GM19193 (cell line): ENCODE measurements around the gene CXCL6.

Source experiments
- POLR2A ChIP-seq: IDR thresholded peaks from 4 replicates; pipeline ENCODE4 v1.6.1; 2011; ENCODE audit not compliant: insufficient read depth, insufficient read length; ENCODE audit errors: extremely low read depth

The CXCL6 gene

DNA sequence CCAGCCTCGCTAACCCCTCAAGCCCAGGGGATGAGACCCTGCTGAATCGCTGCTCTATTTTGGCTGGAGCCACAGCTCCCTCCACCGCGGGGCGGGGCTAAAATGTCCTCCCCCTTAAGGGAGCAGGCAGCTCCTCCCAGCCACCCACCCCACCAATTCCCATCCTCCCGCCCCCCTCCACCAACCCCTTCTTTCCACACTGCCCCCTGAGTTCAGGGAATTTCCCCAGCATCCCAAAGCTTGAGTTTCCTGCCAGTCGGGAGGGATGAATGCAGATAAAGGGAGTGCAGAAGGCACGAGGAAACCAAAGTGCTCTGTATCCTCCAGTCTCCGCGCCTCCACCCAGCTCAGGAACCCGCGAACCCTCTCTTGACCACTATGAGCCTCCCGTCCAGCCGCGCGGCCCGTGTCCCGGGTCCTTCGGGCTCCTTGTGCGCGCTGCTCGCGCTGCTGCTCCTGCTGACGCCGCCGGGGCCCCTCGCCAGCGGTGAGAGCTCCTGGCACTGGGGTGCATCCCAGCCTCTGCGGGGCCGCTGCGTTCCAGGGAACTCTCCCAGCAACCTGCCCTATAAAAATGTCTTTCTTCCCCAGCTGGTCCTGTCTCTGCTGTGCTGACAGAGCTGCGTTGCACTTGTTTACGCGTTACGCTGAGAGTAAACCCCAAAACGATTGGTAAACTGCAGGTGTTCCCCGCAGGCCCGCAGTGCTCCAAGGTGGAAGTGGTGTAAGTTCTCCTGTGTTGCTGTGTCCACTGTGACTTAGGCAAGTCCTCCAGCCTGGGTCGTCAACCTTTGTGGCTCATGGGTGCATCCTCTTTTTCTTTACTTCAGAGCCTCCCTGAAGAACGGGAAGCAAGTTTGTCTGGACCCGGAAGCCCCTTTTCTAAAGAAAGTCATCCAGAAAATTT is at the start of gene CXCL6:
TSS of gene CXCL6 (plus strand) at position 306 of the 907 bp plus-strand sequence. CDS start at position 379, 73 bp downstream.
- no peak for TF ChIP-seq POLR2A

DNA sequence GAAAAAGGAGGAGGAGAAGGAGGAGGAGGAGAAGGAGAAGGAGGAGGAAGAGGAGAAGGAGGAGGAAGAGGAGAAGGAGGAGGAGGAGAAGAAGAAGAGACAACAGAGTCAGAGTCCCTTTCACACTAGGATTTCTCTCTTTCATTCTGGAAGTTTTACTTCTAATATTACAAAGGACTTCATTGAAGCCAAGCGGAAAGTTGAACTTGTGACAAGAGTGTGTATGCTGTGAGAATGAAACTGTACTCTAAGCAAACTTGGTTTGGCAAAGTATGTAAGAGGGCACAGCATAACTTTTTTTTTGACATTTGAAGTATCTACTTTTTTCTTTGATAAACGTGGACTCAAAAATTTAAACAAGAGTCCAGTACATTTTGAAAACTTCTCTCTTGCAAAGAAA is 48.1 kb upstream of the CXCL6 start:
- TF ChIP-seq POLR2A = no peak

DNA sequence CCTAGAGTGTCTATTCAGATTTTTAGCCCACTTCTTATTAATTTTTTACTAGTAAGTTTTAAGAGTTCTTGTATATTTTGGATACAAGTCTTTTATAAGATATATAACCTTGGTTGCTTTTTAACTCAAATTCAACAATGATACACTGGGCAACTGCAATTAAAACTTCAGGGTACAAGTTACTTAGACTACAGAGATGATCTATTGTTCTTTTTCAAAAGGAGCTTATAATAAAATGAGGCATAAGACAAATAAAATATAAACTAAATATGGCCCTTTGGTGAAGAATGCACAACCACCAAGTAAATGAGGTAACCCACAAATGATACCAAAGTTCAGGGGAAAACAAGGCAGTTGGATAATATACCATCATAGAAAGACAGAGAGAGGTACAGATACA is 37.6 kb upstream of the CXCL6 start:
- TF ChIP-seq POLR2A = no peak

DNA sequence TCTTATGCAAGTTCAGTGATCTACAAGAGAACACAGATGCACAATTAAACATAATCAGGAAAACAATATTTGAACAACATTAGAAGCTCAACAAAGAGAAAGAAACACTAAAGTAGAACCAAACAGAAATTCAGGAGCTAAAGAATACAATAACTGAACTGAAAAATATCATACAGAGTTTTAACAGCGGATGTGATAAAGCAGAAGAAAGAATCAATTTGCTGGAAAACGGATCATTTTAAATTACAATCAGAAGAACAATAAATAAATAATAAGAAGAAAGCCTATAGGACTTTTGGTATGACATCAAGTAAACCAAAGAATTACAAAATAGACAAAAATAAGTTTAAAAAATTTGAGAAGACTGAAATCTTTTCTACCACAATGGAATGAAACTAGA is 36.3 kb upstream of the CXCL6 start:
- TF ChIP-seq POLR2A = no peak

DNA sequence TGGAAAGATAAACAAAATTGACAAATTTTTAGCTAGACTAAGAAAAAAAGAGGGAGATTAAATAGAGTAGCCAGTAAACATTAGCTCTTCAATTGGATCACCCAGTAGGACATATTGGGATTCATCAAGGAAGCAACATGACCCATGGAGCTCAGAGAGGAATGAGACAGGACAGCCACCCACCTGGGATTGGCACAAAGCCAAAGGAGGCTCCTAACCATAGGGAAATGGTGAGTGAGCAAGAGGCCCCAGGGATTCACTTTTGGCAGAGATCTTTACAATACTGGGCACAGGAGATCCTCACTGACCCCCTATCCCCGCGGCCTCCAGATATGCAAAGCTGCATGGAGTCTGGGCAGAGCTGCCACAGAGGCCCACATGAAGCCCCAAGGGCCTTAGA is 34.8 kb upstream of the CXCL6 start:
- TF ChIP-seq POLR2A = no peak

DNA sequence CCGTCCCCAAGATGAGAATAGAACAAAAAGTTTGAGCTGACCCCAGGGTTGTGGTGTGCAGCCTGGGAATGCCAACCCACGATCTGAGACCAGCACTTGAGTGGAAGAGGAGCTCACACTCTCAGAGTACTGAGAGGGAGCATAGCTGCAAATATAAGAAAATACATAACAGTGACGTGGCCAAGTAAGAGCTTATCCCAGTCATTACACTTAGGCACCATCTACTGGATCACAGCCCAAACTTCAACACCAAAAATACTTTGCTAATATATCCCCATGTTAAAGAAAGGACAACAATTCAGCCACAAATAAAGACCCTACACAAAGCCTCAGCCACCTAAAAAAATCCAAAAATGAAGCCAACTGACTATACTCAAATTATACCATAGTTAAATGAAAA is 33.3 kb upstream of the CXCL6 start:
- TF ChIP-seq POLR2A = no peak

DNA sequence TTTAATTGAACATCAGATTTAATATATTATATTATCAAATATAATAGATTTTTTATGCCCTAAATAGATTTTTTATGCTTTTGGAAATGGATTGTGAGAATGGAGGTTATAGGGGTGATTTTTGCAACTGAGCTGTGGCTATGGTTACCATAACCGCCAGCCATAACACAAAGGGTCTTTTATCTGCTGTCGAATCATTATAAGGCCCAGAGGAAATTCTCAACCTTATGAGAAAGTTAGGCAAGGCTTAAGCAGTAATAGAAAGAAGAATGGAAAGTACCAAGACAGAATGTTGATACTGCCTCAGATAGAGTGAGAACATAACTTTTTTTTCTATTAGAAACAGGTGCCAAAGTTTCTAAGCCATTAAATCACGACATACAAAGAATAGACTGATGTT is 26.3 kb upstream of the CXCL6 start:
- TF ChIP-seq POLR2A = no peak

DNA sequence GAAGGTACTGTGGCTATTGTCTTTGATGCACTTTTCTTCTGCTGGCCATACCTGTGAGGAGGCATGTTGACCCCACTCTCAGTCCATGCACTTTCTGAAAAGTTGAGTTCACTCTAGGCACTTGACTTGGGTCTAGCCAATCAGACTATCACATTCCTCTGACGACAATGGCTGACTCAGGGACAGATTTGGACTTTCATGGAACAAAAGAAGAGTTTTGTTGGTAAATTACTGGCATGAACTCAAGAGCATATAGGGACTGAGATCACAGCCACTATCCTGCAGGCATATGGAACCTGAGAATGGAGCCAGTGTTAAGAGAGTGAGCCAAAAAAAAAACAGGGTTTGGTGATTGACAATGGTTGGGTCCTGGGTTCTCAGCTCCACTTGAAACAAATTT is 24.6 kb upstream of the CXCL6 start:
- TF ChIP-seq POLR2A = no peak

DNA sequence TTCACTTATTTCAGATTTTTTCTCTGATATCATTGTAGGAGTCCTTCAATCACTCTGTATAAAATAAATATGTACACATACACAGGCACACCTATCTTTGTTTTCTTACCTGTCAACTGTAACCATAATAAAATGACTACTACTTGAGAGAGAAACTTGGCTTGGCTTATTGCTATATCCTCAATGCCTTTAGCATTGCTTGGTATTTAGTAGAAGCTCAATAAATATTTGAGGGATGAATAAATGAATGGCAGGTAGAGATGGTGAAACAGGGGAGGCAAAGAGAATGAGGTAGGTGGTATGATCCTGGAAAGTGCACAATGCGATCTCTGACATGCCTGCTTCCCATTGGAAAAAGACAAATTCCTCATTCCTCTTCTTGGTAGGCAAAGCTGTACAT is 21.8 kb upstream of the CXCL6 start:
- TF ChIP-seq POLR2A = no peak

DNA sequence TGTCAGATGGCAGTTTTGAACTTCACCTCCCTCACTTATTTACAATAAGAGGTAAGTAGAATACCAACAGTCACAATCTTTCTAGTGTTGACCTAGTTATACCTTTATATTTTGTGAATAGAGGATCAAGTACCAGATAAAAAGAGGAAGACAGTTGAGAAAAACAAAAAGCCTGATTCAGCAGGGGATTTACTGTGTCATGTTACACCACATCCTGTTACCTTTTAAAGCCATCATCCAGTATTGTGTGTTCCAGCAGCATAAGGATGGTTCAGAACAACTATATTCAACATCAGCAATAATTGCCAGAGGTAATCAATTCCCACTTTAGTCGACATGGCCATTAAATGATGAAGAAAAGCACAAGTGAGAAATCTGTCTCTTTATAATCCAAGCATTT is 21.3 kb upstream of the CXCL6 start:
- no peak for TF ChIP-seq POLR2A

DNA sequence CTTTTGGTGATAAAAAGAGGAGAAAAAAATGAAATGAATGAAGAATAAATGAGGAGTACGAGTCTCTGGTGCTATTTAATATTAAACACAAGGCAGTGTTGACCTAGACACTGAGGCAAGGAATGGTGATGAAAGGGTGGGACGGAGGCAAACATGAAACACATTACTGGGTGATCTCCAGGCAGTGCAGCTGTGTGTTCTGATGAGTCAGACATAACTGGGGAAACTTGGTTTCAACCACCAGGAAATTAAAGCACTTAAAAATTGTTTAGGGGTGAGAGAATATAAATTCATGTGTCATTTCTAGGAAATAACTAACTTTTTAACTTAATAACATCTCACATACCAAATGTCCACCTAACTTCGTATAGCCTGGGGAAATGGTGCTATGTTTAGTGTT is 19.7 kb upstream of the CXCL6 start:
- TF ChIP-seq POLR2A = no peak

DNA sequence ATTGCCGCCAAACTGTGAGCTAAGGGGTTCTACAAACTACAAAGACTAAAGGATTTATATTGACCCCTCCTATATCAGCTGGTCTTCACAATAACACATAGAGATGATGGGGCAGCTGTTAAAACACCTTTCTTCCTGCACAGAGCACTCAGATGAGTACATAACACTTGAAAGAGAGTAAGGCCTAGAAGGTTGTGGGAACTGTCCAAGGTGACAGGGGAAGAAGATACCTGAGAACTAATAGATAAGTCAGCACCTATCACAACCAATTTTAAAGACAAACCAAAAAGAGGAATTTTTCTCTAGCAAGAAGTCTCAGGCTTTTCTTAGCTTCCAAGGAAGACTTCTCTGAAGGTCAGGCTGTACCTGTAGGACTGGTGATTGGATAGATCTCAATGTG is 19.1 kb upstream of the CXCL6 start:
- TF ChIP-seq POLR2A = no peak

DNA sequence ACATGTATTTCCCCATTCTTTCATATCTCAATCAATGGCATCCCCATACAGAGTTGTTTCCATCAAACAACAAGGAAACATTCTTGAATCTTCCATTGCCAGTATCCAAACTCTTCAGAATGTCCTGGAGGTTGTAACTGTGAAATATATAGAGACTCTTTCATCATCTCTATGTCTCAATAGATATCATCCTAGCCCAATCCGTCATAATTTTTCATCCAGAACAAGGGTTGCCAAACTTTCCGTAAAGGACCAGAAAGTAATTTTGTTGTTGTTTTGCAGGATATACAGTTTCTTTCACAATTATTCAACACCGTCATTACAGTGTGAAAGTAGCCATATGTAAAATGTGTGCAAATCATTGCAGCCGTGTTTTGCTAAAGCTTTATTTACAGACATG is 15.2 kb upstream of the CXCL6 start:
- no peak for TF ChIP-seq POLR2A

DNA sequence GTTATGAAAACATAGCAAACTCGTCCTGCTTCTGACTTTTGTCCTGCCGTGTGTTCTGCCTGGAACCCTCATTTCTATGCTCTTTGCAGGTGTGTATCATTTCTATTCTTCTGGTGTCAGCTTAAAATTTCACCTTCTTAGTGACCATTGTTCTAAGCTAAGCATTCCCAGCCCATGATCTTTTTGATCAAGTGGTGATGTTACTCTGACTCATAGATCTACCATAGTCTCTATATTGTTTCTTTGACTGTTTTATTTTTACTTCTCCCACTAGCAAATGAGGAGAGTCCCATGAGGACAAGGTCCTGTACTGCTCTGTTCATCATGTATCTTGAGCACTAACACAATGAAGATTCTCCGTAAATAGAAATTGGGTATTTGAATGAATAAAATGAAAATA is 14.1 kb upstream of the CXCL6 start:
- no peak for TF ChIP-seq POLR2A

DNA sequence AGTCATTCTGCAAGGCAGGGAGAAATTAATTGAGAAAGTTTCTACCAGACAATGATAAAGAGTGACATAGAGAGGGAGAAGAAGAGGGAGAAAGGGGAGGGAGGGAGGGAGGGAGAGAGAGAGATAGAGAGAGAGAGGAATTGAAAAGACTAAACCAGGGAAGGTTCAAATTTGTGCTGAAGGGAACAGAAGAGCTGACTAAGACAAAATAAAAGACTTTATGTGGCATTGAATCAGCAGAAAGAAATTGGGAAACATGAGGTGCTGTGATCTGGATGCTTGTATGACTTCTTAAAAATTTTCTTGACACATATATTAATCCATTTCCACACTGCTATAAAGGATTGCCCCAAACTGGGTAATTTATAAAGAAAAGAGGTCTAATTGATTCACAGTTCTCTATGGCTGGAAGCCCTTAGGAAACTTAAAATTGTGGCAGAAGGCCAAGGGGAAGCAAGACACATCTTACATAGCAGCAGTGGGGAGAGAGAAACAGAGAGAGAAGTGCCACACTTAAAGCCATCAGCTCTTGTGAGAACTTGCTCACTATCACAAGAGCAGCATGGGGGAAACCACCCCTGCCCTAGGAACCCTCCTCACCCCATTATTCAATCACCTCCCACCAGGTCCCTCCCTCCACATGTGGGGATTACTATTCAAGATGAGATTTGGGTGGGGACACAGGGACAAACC is 13.5 kb upstream of the CXCL6 start:
- TF ChIP-seq POLR2A = no peak

DNA sequence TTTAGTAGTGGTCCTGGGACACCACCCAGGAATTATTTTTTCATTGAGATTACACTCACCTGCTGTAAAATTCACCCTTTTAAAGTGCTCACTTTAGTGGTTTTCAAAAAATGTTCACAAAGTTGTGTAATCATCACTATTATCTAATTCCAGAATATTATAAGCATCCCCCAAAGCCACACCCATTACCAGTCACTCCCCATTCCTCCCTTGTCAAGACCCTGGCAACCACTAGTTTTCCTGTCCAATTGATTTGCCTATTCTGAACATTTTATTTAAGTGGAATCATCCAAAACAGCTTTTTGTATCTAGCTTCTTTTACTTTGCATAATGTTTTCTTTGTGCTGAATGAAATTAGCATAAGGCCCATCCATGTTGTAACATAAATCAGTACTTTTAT is 12.7 kb upstream of the CXCL6 start:
- no peak for TF ChIP-seq POLR2A

DNA sequence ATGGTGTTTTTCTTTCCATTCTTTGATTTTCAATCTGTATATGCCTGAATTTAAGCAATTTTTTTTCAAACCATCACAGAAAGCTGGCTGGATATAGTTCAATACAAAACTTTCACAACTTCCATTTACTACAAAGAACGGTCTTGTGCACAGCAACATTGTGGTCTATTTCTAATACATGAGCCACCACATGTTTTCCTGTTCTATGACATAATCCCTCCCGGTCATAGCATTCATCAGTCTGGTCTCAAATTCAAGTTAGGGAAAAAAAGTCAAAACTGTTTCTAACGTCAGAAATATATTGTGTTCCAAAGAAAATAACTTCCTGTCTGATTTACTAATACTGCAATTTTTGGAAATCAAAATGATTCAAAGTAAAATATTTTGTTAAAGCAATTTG is 7.5 kb upstream of the CXCL6 start:
- no peak for TF ChIP-seq POLR2A

DNA sequence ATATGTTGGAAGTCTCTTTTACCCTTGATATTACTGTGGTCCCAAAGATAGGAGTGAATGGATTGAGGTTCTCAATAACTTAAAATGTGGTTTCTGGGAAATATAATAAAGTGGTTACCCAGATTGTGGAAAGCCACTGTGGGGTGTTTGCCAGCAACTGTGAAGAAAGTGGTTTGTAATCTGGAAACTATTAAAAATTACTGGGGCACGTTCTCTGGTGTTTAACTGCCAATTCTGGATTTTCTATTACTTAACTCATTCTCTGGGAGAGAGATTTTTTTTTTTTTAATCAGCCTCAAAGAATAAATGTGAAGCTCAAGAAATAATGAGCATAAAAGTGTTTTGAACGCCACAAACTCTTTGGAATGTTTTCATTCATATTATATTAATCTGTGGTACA is 4.9 kb upstream of the CXCL6 start:
- no peak for TF ChIP-seq POLR2A
